AG09309 (cell line): ENCODE results near the gene CLDN10.
"Not testable (repeated sequence)": the region's sequence is repeated elsewhere in the genome, so short reads cannot be mapped to it uniquely, and the experiment has no call there.

ENCODE experiments used
- DNase-seq: peaks from one replicate; pipeline ENCODE4 v3.0.0-alpha.2; 2010; ENCODE audit warnings: low read depth
- H3K4me3 ChIP-seq: 2 replicates; pipeline ENCODE4 v1.5.1; 2011; ENCODE audit warnings: mild to moderate bottlenecking, low read depth, low read length, moderate library complexity; ENCODE audit not compliant: control insufficient read depth
- CTCF ChIP-seq: IDR thresholded peaks from 2 replicates; pipeline ENCODE4 v1.5.1; 2011; ENCODE audit warnings: mild to moderate bottlenecking, low read depth, low read length, inconsistent platforms; ENCODE audit not compliant: insufficient read depth, control insufficient read depth; ENCODE audit errors: missing control alignments

The CLDN10 gene

GRCh38 chr13:95564733-95565291, 12.3 kb downstream of the CLDN10 start:
- no peak overlapping the region for H3K4me3 ChIP-seq
- DNase-seq: peak; percentile 48
- TF ChIP-seq CTCF: no peak

GRCh38 chr13:95565758-95566157, 13.2 kb downstream of the CLDN10 start:
- DNase-seq: not testable (repeated sequence)

GRCh38 chr13:95568131-95568530, 15.6 kb downstream of the CLDN10 start:
- no peak for DNase-seq
- no peak for TF ChIP-seq CTCF
- no peak overlapping the region for H3K4me3 ChIP-seq

More at GRCh38 chr13:95565758-95566157, 13.2 kb downstream of the CLDN10 start:
- H3K4me3 ChIP-seq: not testable (repeated sequence)

GRCh38 chr13:95570016-95570415, 17.5 kb downstream of the CLDN10 start:
- no peak for DNase-seq
- H3K4me3 ChIP-seq: no peak overlapping the region
- no peak for TF ChIP-seq CTCF

- DNase-seq: no peak
- H3K4me3 ChIP-seq: no peak overlapping the region
These were observed 19.4 kb downstream of the CLDN10 start for GRCh38 chr13:95571941-95572340.

GRCh38 chr13:95573221-95573620, 20.7 kb downstream of the CLDN10 start:
- peak; percentile 1 for DNase-seq
- TF ChIP-seq CTCF: no peak
- H3K4me3 ChIP-seq: no peak overlapping the region

More at GRCh38 chr13:95571941-95572340, 19.4 kb downstream of the CLDN10 start:
- TF ChIP-seq CTCF: no peak

GRCh38 chr13:95579303-95579702, 26.8 kb downstream of the CLDN10 start:
- no peak for TF ChIP-seq CTCF
- no peak for DNase-seq
- H3K4me3 ChIP-seq: no peak overlapping the region
